Lower leg skin (tissue), 4 donors: ENCODE measurements around the gene SMC4. TPM values are rescaled to one million over a fixed set of nuclear protein-coding genes. Genes with fewer than 3 reads are reported as not detected.

Experiments
- DNase-seq, 2 donors: peaks; one replicate each; pipeline ENCODE4 v3.0.0-alpha.2; 2019; ENCODE audit warnings: low spot score in 2 of 2
- H3K4me3 ChIP-seq: fragments of 200-600 bp; sonication (generic); 2 replicates; pipeline ENCODE4 v1.5.1; 2017; ENCODE audit warnings: mild to moderate bottlenecking, low read depth; ENCODE audit not compliant: poor library complexity, severe bottlenecking
- CTCF ChIP-seq, 3 donors: fragments of 450-650 bp; IDR thresholded peaks; one replicate each; pipeline ENCODE4 v1.5.1; 2016; ENCODE audit warnings: antibody characterized with exemption in 3 of 3, mild to moderate bottlenecking in 3 of 3, moderate library complexity in 2 of 3
- POLR2A ChIP-seq, 2 donors: fragments of 450-650 bp; IDR thresholded peaks; one replicate each; pipeline ENCODE4 v1.6.1; 2016 to 2017; ENCODE audit warnings: antibody characterized with exemption in 2 of 2, mild to moderate bottlenecking in 1 of 2, moderate library complexity in 1 of 2
- WGBS, 2 donors: methylation state at CpG; one replicate each; pipeline ENCODE4 v1.1.5; 2018; 5-methylcytosine and 5-hydroxymethylcytosine counted together
- intact Hi-C: fragments of 100-400 bp; cut with DNase I; formaldehyde crosslinking; loops from one replicate; pipeline ENCODE4 v1.15.0; 2023; ENCODE audit warnings: low total_unique reads
- microRNA counts, 2 donors: library from miRNA; unstranded; fragments of <30 nt; microRNA quantifications; one replicate each; lab custom pipeline; 2016
- microRNA-seq, 2 donors: library from miRNA; unstranded; fragments of <30 nt; microRNA quantifications; one replicate each; pipeline ENCODE4, GENCODE V29; 2016; ENCODE audit warnings: borderline replicate concordance in 2 of 2, borderline number of aligned reads in 1 of 2
- total RNA-seq, 4 donors: library from RNA; depleted of rRNA; stranded (reverse); fragments of >200 nt; gene quantifications; one replicate each; pipeline ENCODE4 v1.1.0, GENCODE V29; 2016

Gene SMC4
- total RNA-seq, 4 donors from 2014 or later: 18.5 to 33.7 (median 28.6) TPM

DNA sequence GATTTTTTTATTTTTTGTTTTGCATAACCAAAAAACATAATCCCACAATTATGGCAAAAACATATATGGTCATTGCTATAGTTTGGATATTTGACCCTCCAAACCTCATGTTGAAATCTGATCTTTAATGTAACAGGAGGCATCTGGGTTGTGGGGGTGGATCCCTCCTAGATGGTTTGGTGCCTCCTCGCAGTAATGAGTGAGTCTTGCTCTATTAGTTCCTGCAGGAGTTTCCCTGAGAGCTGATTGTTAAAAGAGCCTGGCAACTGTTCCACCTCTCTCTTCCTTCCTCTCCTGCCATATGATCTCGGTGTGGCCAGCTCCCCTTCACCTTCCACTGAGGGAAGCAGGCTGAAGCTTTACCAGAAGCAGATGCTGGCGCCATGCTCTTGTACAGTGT lies 83.3 kb downstream of the SMC4 start:
- no peak for DNase-seq
- TF ChIP-seq CTCF (IDR thresholded peaks at IDR 0.05): no peak
- no peak for TF ChIP-seq POLR2A (IDR thresholded peaks at IDR 0.05)
- H3K4me3 ChIP-seq: no peak overlapping the region
- intact Hi-C loops: no loop called here
- WGBS, 2 donors: 70 to 74% methylated on average over 3 of the region's 3 CpGs

MicroRNAs encoded within 50 kb of the gene (microRNA counts, 767-probe panel; counts per million panel counts)
- 12,332 to 15,365 counts per million in 2 donors for microRNA hsa-miR-15b-5p (lab: Ali Mortazavi, UCI)

Small RNA genes within 50 kb of the gene (microRNA-seq; reads per million reads assigned to microRNA genes)
- gene MIR15B (1,730 to 2,262 reads per million in 2 donors), gene MIR16-2 (439 to 466 reads per million in 2 donors)

Other genes with a start within 250 kb of the SMC4 start
- 1 to 10 TPM in 1 of 4 donors, under 1 TPM in 3; 0.13 to 1.7 (median 0.52) TPM for gene C3orf80, start 174.2 kb upstream of the SMC4 start, total RNA-seq
- gene IFT80, start 425 bp upstream of the SMC4 start, total RNA-seq: 10 to 100 TPM in 3 of 4 donors, 1 to 10 TPM in 1; 9.7 to 15.7 (median 15.3) TPM
- gene TRIM59, start 50.1 kb downstream of the SMC4 start, total RNA-seq: 1 to 10 TPM; 2.7 to 7.0 (median 3.3) TPM
- gene KPNA4, start 165.9 kb downstream of the SMC4 start, total RNA-seq: 10 to 100 TPM; 23.0 to 27.7 (median 24.6) TPM